ENCODE measurements around the gene ANKRD33. TPM values are rescaled to one million over a fixed set of nuclear protein-coding genes. Genes with fewer than 3 reads are reported as not detected.

The ANKRD33 gene
- total RNA-seq, 1 experiment from 2014 or later = not detected

DNA sequence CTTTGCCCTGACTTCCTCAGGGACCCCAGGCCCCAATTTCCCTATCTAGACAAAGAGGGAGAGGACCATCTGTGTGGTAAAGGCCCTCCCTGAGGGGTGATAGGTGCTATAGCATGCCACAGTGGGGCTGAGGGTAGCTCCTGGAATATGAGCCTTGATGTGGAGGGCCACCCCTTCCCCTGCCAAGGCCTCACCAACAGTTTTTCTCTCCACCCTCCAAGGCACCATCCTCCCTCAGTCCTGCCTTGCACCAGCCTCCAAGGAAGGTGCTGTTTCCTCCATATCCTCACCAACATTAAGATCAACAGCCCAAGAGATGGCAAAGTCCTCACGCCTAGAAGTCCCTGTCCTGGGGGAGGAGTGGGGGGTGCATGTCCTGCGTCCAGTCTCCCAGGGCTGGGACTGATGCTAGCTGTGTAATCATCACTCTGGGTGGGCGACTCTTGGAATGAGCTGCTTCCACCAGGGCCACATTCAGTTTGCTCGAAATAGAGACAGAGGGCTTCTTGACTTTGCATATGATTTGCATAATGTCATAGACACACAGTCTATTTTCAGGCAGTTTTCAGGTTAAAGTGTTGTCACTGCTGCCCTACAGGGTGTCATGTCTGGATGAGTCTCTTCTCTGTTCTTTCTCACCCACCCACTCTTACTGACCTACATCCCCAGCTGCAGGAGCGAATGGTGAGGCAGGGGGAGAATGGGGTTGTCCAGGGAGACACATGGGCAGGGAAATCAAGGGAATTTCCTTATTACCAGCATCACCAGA lies 36.8 kb downstream of the ANKRD33 start:
- H3K27ac Mint-ChIP-seq (ENCODE audit: unreplicated experiment) = peak overlapping the region; percentile 57
- H3K4me1 Mint-ChIP-seq (ENCODE audit: low read depth, unreplicated experiment) = peaks cover 26% of the 10 kb centered on the region
- Histone ChIP-seq H3K9me3 (no peaks in the 10 kb centered on the region), H3K36me3 (ENCODE audit: control insufficient read depth, insufficient read depth, low read length) (no peaks in the 10 kb centered on the region), H3K27me3 (replicated peaks; ENCODE audit: control insufficient read depth, insufficient read depth, low read length) (no peaks in the 10 kb centered on the region), H3K4me3 (ENCODE audit: low read depth, low read length) (no peak overlapping the region), H3K4me1 (peaks cover 30% of the 10 kb centered on the region)
- CTCF ChIA-PET = interaction anchor here (0.6 to 1.0 kb wide), 2 partner anchors 30 to 37 kb away, joined by 3 to 4 read pairs; no protein-coding TSS in a partner anchor
- no peaks in the 10 kb centered on the region for H3K36me3 Mint-ChIP-seq (ENCODE audit: insufficient read depth, unreplicated experiment)
- no peaks in the 10 kb centered on the region for H3K27me3 Mint-ChIP-seq (ENCODE audit: insufficient read depth, unreplicated experiment)
- intact Hi-C loops (cut with micrococcal nuclease; ENCODE audit: unreplicated experiment) = loop anchor here (1.0 kb wide), 1 partner anchor 29 kb away; no protein-coding TSS in a partner anchor
- H3K9me3 Mint-ChIP-seq (ENCODE audit: unreplicated experiment) = no peaks in the 10 kb centered on the region
- TF ChIP-seq, protein P1, sequence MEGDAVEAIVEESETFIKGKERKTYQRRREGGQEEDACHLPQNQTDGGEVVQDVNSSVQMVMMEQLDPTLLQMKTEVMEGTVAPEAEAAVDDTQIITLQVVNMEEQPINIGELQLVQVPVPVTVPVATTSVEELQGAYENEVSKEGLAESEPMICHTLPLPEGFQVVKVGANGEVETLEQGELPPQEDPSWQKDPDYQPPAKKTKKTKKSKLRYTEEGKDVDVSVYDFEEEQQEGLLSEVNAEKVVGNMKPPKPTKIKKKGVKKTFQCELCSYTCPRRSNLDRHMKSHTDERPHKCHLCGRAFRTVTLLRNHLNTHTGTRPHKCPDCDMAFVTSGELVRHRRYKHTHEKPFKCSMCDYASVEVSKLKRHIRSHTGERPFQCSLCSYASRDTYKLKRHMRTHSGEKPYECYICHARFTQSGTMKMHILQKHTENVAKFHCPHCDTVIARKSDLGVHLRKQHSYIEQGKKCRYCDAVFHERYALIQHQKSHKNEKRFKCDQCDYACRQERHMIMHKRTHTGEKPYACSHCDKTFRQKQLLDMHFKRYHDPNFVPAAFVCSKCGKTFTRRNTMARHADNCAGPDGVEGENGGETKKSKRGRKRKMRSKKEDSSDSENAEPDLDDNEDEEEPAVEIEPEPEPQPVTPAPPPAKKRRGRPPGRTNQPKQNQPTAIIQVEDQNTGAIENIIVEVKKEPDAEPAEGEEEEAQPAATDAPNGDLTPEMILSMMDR (IDR thresholded peaks at IDR 0.05; ENCODE audit: insufficient read depth in 1 of 2, low read depth in 1 of 2, low read length in 1 of 2, severe bottlenecking in 1 of 2, unreplicated experiment in 1 of 2) = no peak
- DNase-seq = peak in 1 of 2 experiments; percentile 26
- H3K4me3 Mint-ChIP-seq (ENCODE audit: unreplicated experiment) = peak overlapping the region; percentile 27
- POLR2A ChIA-PET = interaction anchor here (0.6 kb wide), 1 partner anchor 533 kb away, joined by 9 read pairs; no protein-coding TSS in a partner anchor
- no TSS peak for BruUV-seq (replicated peaks)

DNA sequence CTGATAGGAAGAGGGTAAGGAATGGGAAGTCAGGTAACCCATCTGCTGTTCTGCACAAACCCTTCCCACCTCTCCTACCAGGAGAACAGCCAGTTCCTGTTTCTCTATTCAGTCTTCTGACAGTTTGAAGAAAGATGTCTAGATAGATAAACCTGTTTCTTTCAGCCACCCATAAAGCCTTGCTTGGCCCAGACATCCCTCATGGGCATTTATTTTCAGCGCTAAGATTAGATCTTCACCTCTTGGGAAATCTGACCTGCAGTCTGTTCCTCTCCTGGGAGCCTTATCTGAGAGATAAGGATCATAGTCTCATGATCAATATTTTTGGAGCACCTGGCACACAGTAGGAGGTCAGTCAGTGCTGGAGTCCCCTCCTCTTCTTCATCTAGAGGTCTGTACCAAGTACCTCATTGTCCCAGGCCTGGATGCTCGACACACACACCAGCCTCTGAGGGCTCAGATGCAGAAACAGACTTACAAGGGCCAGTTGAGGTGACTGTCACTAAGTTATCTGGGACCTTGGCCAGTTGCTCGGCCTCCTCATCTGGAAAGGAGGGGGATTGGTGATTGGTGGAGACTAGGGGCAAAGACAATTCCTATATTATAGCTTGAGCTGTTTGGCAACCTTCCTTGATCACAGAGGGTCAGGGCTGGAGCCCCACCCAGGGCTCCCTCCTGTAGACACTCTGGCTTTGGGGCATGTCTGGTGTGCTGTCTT lies 37.6 kb downstream of the ANKRD33 start:
- peaks cover 30% of the 10 kb centered on the region for H3K4me1 ChIP-seq
- Mint-ChIP-seq H3K36me3 (ENCODE audit: insufficient read depth, unreplicated experiment) (no peaks in the 10 kb centered on the region), H3K4me1 (ENCODE audit: low read depth, unreplicated experiment) (peaks cover 26% of the 10 kb centered on the region), H3K4me3 (ENCODE audit: unreplicated experiment) (peak overlapping the region; percentile 27), H3K27ac (ENCODE audit: unreplicated experiment) (peak overlapping the region; percentile 57), H3K27me3 (ENCODE audit: insufficient read depth, unreplicated experiment) (no peaks in the 10 kb centered on the region), H3K9me3 (ENCODE audit: unreplicated experiment) (no peaks in the 10 kb centered on the region)
- TF ChIP-seq, protein P1 (IDR thresholded peaks at IDR 0.05; ENCODE audit: insufficient read depth in 1 of 2, low read depth in 1 of 2, low read length in 1 of 2, severe bottlenecking in 1 of 2, unreplicated experiment in 1 of 2) = no peak
- no peaks in the 10 kb centered on the region for H3K36me3 ChIP-seq (ENCODE audit: control insufficient read depth, insufficient read depth, low read length)
- intact Hi-C loops (cut with micrococcal nuclease; ENCODE audit: unreplicated experiment) = loop anchor here (1.0 kb wide), 3 partner anchors 26 to 55 kb away; partner anchors contain the start of gene ACVR1B
- ChIA-PET POLR2A (interaction anchor here (0.6 kb wide), 1 partner anchor 533 kb away, joined by 9 read pairs; no protein-coding TSS in a partner anchor), CTCF (interaction anchor here (1.0 kb wide), 1 partner anchor 31 kb away, joined by 4 read pairs; no protein-coding TSS in a partner anchor)
- no peaks in the 10 kb centered on the region for H3K9me3 ChIP-seq
- no peak overlapping the region for H3K4me3 ChIP-seq (ENCODE audit: low read depth, low read length)
- no peaks in the 10 kb centered on the region for H3K27me3 ChIP-seq (replicated peaks; ENCODE audit: control insufficient read depth, insufficient read depth, low read length)
- BruUV-seq (replicated peaks) = no TSS peak
- peak; percentile 46 to 54 for DNase-seq

DNA sequence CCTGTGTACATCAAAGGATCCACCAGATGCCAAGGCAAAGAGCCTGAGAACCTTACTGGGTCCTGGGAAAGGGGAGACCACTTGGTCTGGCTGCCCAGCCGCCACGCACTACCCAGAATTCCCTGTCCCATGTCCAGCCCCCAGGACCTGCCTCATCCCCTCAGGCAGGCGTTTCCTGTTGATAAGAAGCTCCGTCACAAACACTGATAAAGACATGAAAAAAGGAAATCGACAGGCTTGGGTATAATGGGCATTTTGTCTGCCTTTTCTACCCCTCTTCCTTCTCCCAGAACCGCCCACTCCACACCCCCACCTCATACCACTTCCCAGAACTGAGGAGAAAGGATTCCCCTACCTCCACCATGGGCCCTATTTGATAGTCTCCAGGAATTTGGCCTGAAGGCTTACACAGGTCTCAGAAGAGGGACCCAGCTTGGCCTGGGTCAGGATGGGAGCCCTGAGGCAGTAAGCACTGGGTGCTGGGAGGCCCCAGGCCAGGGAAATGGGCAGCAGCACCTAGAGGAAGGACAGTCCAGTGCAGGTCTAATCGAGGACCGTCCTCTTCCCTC lies 38.2 kb downstream of the ANKRD33 start:
- H3K36me3 ChIP-seq (ENCODE audit: control insufficient read depth, insufficient read depth, low read length) = no peaks in the 10 kb centered on the region

More for the DNA sequence above, 38.2 kb downstream of the ANKRD33 start:
- Histone ChIP-seq H3K27me3 (replicated peaks; ENCODE audit: control insufficient read depth, insufficient read depth, low read length) (no peaks in the 10 kb centered on the region), H3K4me1 (peaks cover 30% of the 10 kb centered on the region), H3K9me3 (no peaks in the 10 kb centered on the region), H3K4me3 (ENCODE audit: low read depth, low read length) (no peak overlapping the region)
- Mint-ChIP-seq H3K9me3 (ENCODE audit: unreplicated experiment) (no peaks in the 10 kb centered on the region), H3K27ac (ENCODE audit: unreplicated experiment) (peak overlapping the region; percentile 57), H3K4me3 (ENCODE audit: unreplicated experiment) (peak overlapping the region; percentile 24), H3K27me3 (ENCODE audit: insufficient read depth, unreplicated experiment) (no peaks in the 10 kb centered on the region), H3K4me1 (ENCODE audit: low read depth, unreplicated experiment) (peaks cover 26% of the 10 kb centered on the region), H3K36me3 (ENCODE audit: insufficient read depth, unreplicated experiment) (no peaks in the 10 kb centered on the region)
- BruUV-seq (replicated peaks) = no TSS peak
- ChIA-PET CTCF (interaction anchor here (0.8 kb wide), 1 partner anchor 50 kb away, joined by 3 read pairs; no protein-coding TSS in a partner anchor), POLR2A (no interaction called here)
- intact Hi-C loops (cut with micrococcal nuclease; ENCODE audit: unreplicated experiment) = loop anchor here (1.0 kb wide), 2 partner anchors 25 to 54 kb away; partner anchors contain the start of gene ACVR1B
- peak; percentile 30 to 62 for DNase-seq
- TF ChIP-seq, protein P1 (IDR thresholded peaks at IDR 0.05; ENCODE audit: insufficient read depth in 1 of 2, low read depth in 1 of 2, low read length in 1 of 2, severe bottlenecking in 1 of 2, unreplicated experiment in 1 of 2) = no peak

Measured in Caco-2 (cell line).